DOHH2 (cell line): ENCODE measurements around the gene NID1.

ENCODE experiments used
- H3F3A ChIP-seq: fragments of 200-600 bp; sonication (generic), shearing (Covaris generic); 2 replicates; pipeline ENCODE4 v1.6.0; 2016; ENCODE audit warnings: antibody characterized with exemption, mild to moderate bottlenecking; ENCODE audit not compliant: control insufficient read depth, insufficient read depth
- H3K27ac ChIP-seq: fragments of 200-600 bp; sonication (generic); 2 replicates; pipeline ENCODE4 v1.5.1; 2014; ENCODE audit warnings: low read depth, mild to moderate bottlenecking, low read length, moderate library complexity
- H3K27me3 ChIP-seq: fragments of 200-600 bp; sonication (generic); 2 replicates; pipeline ENCODE4 v1.6.1; 2014; ENCODE audit warnings: mild to moderate bottlenecking, low read length, mixed read lengths; ENCODE audit not compliant: control insufficient read depth
- H3K36me3 ChIP-seq: fragments of 200-600 bp; sonication (generic); 2 replicates; pipeline ENCODE4 v1.6.1; 2014; ENCODE audit warnings: mild to moderate bottlenecking, low read length, moderate library complexity, mixed read lengths; ENCODE audit not compliant: control insufficient read depth
- H3K4me1 ChIP-seq: fragments of 200-600 bp; sonication (generic); 2 replicates; pipeline ENCODE4 v1.6.1; 2014; ENCODE audit warnings: mild to moderate bottlenecking, low read length, mixed read lengths; ENCODE audit not compliant: control insufficient read depth
- H3K4me2 ChIP-seq: fragments of 200-600 bp; sonication (generic); 2 replicates; pipeline ENCODE4 v1.6.0; 2014; ENCODE audit warnings: mild to moderate bottlenecking, low read length, moderate library complexity
- H3K4me3 ChIP-seq: fragments of 200-600 bp; sonication (generic); 2 replicates; pipeline ENCODE4 v1.5.1; 2014; ENCODE audit warnings: mild to moderate bottlenecking, low read length, mixed read lengths
- H3K79me2 ChIP-seq: fragments of 200-600 bp; sonication (generic); 2 replicates; pipeline ENCODE4 v1.6.1; 2014; ENCODE audit warnings: mild to moderate bottlenecking, low read length, mixed read lengths; ENCODE audit not compliant: control insufficient read depth
- H3K9me2 ChIP-seq: fragments of 200-600 bp; sonication (generic); replicated peaks from 2 replicates; pipeline ENCODE4 v1.6.1; 2014; ENCODE audit warnings: mild to moderate bottlenecking, low read length, mixed read lengths; ENCODE audit not compliant: control insufficient read depth
- H3K9me3 ChIP-seq: fragments of 200-600 bp; sonication (generic); 2 replicates; pipeline ENCODE4 v1.6.1; 2014; ENCODE audit warnings: antibody characterized with exemption, low read length, mixed read lengths; ENCODE audit not compliant: control insufficient read depth, insufficient read depth
- H4K20me1 ChIP-seq: fragments of 200-600 bp; sonication (generic); 2 replicates; pipeline ENCODE4 v1.6.0; 2014; ENCODE audit warnings: low read depth, mild to moderate bottlenecking, antibody characterized with exemption, low read length, moderate library complexity; ENCODE audit not compliant: control insufficient read depth, insufficient read depth
- EZH2phosphoT487 ChIP-seq: fragments of 200-600 bp; sonication (generic); IDR thresholded peaks from 2 replicates; pipeline ENCODE4 v1.6.1; 2017; ENCODE audit warnings: borderline replicate concordance, mild to moderate bottlenecking, antibody characterized with exemption, low read length, moderate library complexity, mixed read lengths
- TF ChIP-seq, protein P1 (sequence below): fragments of 200-600 bp; sonication (generic); IDR thresholded peaks from one replicate; pipeline ENCODE4 v1.5.1; 2014; ENCODE audit warnings: antibody characterized with exemption, mild to moderate bottlenecking, low read depth, low read length; ENCODE audit not compliant: poor library complexity, severe bottlenecking

NID1 gene

DNA sequence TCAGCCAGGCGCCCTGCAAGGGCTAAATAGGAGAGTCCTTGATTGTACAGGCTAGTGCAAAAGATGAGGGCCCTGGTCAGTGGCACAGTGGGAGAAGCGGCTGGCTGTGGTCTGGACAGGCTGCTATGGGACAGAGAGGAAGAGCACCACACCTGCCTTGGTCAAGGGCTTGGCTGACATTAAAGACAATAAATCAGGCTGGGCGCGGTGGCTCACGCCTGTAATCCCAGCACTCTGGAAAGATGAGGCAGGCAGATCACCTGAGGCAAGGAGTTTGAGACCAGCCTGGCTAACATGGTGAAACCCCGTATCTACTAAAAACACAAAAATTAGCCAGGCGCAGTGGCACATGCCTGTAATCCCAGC lies 62.9 kb downstream of the NID1 start:
- no peaks in the 10 kb centered on the region for H3K9me3 ChIP-seq
- no peaks in the 10 kb centered on the region for H3K4me1 ChIP-seq
- H3K36me3 ChIP-seq = no peaks in the 10 kb centered on the region
- H3K4me2 ChIP-seq = no peak overlapping the region
- H3K9me2 ChIP-seq = no peaks in the 10 kb centered on the region
- no peak overlapping the region for H3K27ac ChIP-seq
- no peaks in the 10 kb centered on the region for H4K20me1 ChIP-seq
- no peaks in the 10 kb centered on the region for H3K79me2 ChIP-seq
- H3K4me3 ChIP-seq = no peak overlapping the region
- peaks cover 19% of the 10 kb centered on the region for H3K27me3 ChIP-seq
- no peak for TF ChIP-seq EZH2phosphoT487
- TF ChIP-seq, protein P1, sequence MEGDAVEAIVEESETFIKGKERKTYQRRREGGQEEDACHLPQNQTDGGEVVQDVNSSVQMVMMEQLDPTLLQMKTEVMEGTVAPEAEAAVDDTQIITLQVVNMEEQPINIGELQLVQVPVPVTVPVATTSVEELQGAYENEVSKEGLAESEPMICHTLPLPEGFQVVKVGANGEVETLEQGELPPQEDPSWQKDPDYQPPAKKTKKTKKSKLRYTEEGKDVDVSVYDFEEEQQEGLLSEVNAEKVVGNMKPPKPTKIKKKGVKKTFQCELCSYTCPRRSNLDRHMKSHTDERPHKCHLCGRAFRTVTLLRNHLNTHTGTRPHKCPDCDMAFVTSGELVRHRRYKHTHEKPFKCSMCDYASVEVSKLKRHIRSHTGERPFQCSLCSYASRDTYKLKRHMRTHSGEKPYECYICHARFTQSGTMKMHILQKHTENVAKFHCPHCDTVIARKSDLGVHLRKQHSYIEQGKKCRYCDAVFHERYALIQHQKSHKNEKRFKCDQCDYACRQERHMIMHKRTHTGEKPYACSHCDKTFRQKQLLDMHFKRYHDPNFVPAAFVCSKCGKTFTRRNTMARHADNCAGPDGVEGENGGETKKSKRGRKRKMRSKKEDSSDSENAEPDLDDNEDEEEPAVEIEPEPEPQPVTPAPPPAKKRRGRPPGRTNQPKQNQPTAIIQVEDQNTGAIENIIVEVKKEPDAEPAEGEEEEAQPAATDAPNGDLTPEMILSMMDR = no peak
- no peaks in the 10 kb centered on the region for H3F3A ChIP-seq

DNA sequence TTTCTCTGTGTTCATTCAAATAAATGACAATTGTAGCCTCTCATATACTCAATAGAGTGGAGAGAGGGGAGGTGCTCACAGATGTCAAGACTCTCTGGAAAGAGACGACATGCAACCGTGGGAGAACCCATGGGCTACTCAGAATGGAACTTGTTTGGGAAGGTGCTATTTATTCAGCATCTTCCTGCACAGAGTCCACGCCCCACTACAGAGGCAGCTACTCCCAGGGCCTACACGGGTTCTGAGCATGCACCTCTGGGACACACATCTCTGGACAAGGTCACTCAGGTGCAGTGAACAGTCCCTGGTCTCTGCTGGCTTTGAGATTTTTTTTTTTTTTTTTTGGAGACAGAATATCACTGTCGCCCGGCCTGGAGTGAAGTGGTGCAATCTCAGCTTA lies 64.1 kb downstream of the NID1 start:
- no peak overlapping the region for H3K4me3 ChIP-seq
- H3K36me3 ChIP-seq = no peaks in the 10 kb centered on the region
- H3K27ac ChIP-seq = no peak overlapping the region
- H3K9me3 ChIP-seq = no peaks in the 10 kb centered on the region
- TF ChIP-seq, protein P1 = no peak
- no peak for TF ChIP-seq EZH2phosphoT487
- H3K27me3 ChIP-seq = peaks cover 16% of the 10 kb centered on the region
- H4K20me1 ChIP-seq = no peaks in the 10 kb centered on the region
- H3K9me2 ChIP-seq = no peaks in the 10 kb centered on the region
- no peak overlapping the region for H3K4me2 ChIP-seq
- H3K4me1 ChIP-seq = no peaks in the 10 kb centered on the region
- no peaks in the 10 kb centered on the region for H3F3A ChIP-seq
- H3K79me2 ChIP-seq = no peaks in the 10 kb centered on the region

DNA sequence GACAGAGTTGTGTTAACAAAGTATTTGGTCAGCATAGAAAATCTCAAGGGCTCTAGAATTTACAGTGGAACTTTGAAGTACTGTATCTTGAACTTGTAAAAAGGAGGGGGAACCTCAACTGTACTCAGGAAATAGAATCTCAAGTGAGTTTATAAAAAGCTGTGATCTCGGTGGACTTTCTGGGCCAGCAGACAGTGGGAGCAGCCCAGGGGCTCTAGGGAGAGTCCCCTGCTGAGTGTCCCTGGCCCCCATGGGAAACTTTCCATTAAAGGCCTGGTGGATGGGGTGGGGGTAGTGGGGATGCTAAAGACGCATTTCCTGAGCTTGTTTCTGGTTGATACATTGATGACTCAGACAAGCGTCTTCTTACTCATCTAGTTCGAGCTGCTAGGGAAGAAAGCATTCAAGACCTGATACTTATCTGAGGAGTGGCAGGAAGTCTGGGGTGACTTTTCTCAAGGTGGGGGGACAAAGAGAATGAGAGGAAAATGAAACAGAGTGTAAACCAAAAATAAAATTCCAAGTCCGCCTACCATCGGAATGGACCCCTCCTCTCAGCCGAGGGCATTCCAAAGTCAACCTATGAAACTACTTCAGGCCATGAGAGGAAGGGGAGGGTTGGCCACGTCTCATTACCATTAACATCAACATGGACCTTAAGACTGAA lies 65.5 kb downstream of the NID1 start:
- Histone ChIP-seq H3K4me2 (no peak overlapping the region), H3K9me2 (no peaks in the 10 kb centered on the region)

More for the DNA sequence above, 65.5 kb downstream of the NID1 start:
- Histone ChIP-seq H3K79me2 (no peaks in the 10 kb centered on the region), H3F3A (no peaks in the 10 kb centered on the region), H3K27ac (no peak overlapping the region), H3K4me3 (no peak overlapping the region), H3K4me1 (no peaks in the 10 kb centered on the region), H3K9me3 (no peaks in the 10 kb centered on the region), H3K36me3 (no peaks in the 10 kb centered on the region), H4K20me1 (no peaks in the 10 kb centered on the region), H3K27me3 (peaks cover 16% of the 10 kb centered on the region)
- TF ChIP-seq EZH2phosphoT487 = 0 out of 2 replicates have a peak, but pooled peaks have one; percentile 43
- TF ChIP-seq, protein P1 = no peak
